Inflammatory macrophage treated with lipopolysaccharide for 4 hours (primary cell): ENCODE results near the gene TSPAN5.
A peak's percentile ranks its signal among the peaks of the same experiment; 100 is the strongest.

Source experiments
- DNase-seq: peaks from one replicate; pipeline ENCODE4 v3.0.0-alpha.2; 2020

The TSPAN5 gene

DNA sequence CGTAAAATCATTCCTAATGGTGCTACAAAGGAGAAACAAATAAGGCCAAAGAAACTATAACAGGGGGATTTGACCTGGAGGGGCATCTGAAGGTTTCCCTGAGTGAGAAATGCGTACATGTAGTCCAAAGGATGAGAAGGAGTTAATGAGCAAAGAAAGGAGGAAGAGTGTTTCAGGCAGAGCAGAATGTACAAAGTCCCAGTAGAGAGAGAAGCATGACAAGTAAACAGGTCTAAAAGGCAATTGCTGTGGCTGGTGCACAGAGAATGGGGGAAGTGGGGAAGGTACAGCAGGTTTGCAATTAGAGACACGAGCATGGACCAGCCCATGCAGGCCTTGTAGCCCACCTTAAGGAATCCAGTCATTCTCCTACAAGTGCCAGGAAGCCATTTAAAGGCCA lies 145.5 kb downstream of the TSPAN5 start:
- DNase-seq = no peak

DNA sequence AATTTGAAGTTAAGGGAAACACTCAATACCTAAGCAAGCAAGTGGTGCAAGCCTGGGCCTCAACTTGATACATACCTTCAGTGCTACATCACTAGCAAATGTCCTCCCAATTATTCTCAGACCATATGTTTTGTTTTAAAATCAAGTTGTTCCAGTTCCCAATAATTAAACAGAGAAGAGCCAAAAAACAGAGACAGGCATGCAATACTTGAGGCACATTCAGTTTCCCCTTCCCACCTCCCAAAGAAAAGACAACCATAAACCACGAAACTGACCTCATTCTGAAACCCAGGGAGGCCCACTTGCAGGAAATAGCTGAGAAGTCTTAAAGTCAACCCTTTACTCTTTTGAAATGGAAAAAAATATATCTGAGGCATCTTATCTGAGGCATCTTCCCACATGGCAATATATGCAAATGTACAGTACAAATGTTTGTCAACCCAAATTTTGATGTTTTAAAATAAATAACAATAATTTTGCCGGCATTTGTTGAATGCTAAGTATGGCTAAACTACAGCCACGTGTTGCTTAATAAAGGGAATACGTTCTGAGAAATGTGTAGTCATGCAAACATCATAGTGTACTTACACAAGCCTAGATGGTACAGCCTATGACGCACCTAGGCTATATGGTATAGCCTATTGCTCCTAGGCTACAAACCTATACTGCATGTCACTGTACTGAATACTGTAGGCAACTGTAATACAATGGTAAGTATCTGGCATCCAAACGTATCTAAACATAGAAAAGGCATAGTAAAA lies 147.5 kb downstream of the TSPAN5 start:
- peak; percentile 70 for DNase-seq

DNA sequence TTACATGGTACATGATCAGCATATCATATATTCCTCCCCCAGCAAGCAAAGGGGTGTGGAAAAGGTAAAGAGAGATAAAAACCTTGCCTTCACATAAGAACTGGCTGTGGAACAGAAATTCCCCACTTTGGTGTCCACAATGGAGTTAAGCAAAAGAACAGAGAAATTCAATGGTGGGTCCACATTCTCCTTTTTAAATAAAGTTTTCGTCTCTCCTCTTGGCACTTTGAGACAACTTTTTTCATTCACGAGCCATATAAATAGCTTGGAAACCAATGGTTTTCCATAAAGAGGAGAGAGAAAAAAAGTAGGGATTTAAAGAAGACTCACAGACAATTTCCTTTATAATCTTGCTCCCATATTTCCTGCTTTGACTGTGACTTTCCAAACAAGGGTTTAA lies 148.1 kb downstream of the TSPAN5 start:
- no peak for DNase-seq

DNA sequence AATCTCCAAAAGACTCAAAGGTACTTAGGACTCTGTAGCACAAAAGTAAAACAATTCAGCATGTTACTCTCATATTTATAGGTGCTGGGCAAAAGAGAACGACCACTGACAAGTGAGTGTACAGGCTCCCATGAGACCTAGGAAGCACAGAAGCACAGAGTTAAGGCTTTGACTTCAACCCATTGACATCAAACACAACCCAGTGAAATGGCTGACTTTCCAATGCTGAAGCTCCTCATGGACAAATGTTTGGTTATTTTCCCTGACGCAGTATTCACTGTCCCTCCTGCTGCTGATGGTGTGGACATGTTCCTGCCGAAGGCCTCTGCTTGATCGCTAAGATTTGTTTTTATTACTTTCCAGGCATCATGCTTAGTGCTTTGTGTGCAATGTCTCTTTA lies 148.7 kb downstream of the TSPAN5 start:
- no peak for DNase-seq

DNA sequence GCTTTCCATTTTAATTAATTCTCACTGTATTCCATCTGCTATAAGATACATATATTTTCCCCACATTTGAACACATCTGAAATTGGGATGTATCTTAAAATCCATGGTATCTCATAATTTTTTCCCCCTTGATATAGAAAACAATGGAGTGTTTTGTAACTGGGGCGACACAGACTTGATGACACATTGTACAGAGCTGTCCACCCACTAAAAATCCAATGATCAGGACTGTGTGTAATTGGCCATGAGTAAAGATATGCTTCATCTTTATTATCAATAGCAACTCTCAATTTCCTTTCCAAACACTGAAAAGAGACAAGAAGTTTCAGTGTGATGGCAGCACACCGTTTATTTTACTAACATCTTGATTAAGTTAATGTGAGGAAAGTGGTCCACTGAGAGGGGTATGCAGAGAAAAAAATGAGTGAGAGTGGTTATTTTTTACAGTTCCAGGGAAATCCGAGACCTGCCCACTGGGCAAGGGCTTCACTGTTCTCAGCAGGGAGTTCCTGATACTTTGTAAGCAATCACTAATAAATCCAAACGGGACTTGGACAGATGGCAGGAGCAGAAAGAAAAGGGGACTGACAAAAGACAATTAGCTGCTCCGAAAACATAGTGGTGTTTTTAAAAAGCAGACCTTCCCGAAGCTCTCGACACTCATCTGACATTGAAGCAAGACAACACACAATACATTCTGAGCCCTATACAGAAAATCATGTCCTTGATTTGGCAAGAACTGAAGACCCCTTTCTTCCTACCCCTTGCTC lies 149.4 kb downstream of the TSPAN5 start:
- no peak for DNase-seq

DNA sequence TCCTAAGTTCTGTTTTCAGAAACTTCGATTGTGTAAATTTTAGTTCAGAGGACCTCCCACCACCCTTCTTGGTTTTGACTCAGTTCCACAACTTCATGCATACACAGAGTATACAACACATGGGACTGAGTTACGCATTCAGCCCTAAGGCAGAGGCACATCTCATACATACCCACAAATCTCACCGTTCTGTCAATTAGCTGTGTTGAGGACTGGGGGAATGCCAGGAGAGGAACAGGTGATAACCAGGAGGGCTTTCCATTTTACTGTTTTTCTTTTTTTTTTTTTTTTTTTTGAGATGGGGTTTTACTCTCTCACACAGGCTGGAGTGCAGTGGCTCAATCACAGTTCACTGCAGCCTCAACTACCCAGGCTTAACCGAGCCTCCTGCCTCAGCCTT lies 150.2 kb downstream of the TSPAN5 start:
- DNase-seq = no peak

DNA sequence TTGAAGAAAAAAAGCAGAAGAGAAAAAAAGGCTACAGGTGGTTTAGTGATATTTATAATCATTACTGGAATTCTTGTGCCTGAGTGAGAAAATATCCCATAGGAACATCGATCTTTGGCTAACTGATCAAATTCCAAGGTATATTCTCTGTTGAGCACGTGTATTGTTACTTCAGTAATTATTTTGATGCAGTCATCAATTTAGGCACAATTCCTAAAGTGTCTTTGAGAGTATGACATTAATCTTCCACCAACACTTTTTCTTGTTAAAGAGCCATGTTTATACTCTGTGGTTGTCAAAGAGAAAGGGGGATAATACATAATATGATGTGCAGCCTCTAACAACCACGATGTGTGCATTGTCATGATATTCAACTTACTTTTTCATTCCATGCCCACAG lies 151.1 kb downstream of the TSPAN5 start:
- DNase-seq = no peak

DNA sequence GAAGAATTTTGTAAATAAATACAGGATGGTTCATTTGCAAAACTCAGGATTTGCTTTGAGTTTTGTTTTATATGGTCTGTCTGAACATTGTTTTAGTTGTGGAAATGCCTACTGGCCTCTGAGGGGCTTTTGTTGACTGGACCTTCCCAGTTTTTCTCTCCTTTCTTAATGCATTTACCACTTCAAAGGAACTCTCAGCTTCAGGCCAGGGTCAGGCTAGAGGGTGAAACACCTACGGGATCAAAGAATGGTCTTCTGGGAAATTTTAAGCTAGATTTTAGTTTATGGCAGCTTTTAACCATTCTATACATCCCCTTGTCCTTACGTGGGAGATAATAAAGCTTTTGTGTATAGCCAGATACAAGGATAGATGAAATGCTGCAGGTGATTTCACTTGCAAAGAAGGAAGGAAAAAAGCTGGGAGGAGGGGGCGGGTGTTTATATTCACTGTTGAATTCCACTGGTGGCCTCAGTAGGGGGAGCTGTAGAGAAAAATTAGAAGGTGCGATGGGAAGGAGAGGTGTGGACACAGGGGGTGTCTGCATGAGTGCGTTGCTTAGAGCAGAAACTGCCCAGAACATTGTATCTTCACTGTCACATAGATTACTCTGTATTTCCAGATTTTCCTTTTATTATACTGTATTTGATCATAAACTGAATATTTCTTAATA lies 151.8 kb downstream of the TSPAN5 start:
- DNase-seq = no peak

DNA sequence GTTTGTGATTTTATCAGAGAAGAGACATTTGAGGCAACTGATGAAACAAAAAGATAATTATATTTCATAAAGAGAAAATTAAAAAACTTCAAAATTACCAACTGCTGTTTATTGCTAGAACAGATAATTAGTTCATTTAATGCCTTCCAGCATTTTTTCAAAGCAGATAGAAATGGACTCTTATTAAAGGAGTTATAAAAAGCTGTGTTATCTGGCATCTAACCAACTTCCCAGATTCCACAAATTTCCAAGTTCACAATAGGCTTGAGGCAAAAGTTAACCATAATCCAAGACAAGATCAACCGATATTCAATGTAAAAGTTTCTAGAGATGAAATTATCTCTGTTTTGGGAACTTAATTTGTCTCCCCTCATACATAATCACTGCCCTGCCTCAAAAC lies 152.4 kb downstream of the TSPAN5 start:
- no peak for DNase-seq

DNA sequence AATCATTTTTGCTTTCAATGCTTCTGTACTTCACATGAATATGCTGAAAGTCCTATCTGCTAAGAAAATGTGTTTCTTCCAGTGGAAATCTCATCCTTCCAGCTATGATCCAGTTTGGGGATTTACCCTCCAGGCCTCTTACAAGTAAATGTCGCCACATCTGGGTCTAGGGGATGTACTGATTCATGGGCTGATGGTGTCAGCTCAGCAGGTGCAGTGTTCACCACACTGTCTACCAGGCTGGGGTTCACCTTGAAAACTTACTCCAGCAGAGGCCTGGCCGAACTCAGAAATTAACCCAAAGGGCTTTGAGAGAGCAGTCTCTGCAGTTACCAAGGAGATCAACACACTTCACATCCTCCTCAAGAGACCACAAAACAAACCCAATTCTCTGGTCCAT lies 154.3 kb downstream of the TSPAN5 start:
- DNase-seq = no peak

DNA sequence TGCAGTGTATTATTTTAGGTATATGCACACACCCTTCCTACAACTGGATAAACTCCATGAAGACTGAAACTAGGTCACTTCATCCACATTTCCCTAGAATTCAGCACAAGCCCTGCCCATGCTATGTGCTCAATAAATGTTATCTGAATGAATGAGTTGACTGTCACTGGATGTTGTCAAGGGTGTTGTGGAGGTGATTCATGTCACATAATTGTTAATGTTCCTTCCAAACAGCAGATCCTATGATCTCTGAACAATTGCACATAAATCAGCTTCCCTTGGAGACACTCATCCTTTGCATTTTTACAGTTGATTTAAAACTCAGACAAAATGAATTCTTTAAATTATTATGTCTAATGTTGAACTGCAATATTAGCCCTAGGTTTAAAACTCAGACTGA lies 154.7 kb downstream of the TSPAN5 start:
- DNase-seq = no peak

DNA sequence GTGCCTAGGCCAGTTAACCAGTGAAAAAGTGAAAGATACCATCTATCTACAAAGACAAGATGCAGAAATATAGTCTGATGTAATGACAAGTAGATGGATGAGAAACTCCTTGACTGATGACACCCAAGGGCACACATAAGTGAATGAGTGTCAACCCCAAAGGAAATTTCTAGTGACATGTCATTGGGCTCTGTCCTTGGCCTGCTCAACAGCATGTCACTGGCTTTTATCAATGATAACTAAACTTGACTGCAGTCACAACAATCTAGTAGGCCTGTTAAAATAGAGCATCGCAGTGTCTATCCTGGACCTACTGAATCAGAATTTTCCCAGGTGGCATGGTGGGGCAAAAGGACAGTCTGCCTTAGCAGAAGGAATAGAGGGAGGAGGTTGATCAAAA lies 155.8 kb downstream of the TSPAN5 start:
- DNase-seq = no peak

DNA sequence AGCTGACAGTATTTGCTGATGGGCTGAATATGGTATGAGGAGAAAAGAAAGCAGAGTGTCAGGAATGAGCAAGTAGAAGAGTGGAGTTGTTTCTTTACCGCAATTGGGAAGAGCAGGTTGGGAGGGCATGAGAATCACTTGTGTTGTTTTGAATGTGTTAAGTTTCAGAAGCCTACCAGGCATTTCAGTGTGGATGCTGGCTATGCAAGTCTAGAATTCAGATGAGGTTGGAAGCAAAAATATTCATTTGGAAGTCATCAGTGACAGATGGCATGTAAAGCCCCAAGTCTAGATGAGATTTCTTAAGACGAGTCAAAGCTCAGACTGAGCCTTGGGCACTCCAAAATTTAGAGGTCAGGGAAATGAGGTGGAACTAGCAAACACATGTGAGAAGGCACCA lies 156.4 kb downstream of the TSPAN5 start:
- no peak for DNase-seq

DNA sequence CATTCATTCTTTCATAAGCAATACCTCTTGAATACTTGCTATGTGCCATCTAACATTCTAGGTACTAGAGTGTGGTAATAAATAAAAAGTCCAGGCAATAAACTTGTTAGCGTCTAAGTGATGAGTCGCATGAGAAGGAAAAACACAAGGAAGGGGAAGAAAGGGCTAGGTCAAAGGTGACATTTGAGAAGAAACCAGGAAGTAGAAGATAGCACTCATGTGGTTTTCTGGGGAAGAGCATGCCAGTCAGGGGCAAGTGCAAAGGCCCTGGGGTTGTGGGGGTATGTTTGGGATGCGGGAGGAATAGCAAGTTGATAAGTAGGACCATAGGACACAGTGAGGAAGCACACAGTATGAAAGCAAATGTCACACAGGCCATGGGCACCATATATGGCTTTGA lies 157.0 kb downstream of the TSPAN5 start:
- DNase-seq = peak; percentile 40

DNA sequence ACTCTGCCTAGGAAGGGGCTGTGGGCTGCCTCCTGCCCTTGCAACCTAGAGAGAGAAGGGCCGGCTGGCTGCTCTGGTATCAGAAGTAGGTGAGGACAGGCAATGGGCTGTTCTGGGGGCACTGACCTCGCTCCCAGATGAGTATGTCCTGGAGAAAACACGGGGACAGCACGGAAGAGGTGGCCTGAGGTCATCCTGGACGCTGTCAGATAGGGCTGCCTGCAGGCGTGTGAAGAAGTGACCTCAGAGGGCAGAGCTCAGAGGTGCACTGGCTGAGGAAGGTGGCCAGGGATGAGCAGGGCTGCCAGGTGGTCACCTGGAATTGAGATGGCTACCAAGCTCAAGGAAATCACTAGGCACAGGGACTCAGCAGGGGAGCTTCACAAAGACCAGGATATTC lies 159.6 kb downstream of the TSPAN5 start:
- DNase-seq = no peak

DNA sequence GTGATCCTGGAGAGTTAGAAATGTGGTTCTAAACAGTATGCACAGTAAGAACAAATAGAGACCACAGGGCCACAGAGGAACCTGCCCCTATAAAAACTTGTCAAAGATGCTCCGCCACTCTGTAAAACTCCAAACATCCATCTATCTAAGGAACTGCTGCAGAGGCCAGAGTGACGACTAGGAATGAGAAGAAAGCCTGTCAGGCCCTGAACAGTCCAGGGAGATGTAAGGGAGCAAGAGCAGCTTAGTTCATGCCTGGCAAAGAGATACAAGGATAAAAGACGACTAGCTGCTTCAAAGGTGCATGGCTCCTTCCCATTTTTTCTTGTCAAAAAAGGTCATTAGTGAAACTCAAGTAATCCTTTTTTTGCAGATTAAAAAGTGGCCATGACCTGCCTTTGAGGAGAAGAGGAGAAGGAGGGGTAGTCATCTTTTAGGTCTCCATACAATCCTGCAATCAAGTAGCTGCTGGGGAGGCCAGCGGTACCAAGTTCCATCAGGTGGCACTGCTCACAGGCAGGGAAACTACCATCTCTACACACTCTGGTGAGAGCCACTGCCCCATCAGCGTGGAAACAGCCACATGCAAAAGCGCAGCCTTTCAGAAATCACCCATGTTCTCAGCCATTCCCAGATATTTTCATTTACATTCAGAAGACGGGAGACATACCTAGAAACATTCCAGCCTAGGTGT lies 162.1 kb downstream of the TSPAN5 start:
- DNase-seq = no peak

DNA sequence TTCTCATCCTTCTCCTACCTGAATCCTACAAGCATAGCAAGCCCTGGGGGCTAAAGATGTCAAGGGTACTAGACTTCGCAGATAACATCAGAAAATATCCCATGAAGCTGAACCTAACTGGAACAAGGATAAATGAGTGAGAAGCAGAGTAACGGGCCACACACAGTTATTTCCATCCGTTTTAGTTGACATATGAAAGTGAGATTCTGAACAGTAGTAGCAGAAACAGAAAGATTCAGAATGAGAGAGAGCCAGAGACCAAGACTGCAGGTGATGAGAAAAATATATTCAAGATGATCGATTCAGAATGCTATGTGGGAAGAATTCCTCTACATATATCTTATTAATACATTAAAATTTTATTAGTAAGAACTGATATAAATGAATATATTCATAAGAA lies 165.1 kb downstream of the TSPAN5 start:
- DNase-seq = no peak

DNA sequence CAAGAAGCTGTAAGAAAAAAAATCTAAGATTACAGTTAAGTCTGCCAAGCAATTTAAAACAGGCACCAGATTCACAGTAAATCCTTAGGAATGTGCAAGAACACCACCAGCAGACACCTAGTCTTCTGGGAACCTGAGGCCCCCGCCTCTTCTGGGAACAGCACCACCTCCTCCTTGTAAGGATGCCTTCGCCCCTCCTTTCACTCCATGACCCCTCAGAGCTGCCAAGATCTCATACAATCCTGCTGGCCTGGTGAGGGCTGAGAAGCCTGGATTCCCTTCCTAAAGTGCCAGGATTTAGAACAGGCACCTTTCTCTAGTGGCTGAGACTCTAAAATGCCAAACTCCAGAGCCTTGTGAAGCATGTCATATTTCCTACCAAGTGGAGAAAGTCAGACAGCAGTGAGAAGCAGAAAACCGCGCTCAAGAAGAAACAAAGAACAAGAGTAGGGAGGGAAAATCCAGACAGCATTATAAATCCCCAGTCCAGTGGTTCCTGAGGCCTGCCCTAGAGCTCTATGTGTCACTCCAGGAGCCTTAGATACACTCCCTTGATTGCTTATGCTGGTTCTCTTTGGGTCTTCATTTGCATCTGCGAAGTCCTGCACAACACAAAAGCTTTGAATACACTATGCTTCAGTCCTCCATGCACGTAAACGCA lies 166.4 kb downstream of the TSPAN5 start:
- no peak for DNase-seq

DNA sequence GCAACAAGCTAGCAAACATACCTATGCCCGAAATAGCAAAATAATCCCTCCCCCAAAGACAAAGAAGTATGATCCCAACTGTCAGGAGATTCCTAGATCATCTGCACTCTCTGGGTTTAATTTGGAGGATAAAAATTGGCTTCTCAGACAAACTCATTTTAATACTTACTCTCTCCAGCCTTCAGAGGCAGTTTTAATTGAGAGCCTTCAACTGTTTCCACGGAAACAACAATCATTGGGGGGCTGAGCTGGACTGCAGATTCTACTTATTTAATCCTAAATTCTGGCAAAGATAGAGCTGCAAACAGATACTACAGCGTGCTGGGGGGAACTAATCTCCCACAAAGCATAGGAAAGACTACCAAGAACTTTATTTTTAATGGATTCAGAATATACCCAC lies 168.2 kb downstream of the TSPAN5 start:
- DNase-seq = no peak

DNA sequence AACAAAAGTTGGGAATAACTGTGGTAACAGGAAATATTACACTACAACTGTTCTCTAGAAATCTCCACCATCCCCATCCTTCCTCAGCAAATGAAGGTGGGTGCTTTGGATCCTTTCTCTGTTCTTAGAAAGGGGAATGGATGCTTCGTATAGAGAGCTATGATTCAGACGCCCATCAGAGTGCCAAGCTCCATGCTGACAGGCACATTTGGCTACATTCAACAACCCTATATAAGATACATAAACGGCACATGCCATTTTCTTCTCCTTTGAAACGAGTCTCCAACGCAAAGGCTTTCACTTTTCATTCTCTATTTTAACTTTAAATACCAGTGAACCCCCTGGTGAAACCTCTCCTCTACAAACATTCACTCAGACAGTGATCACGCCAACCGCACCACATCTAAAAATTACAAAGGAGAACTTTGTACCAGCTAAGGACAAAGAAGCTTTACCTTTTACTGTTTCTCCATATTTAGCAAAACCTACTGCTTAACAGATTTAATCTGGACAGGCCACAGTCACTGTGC lies 172.5 kb downstream of the TSPAN5 start:
- DNase-seq = no peak

DNA sequence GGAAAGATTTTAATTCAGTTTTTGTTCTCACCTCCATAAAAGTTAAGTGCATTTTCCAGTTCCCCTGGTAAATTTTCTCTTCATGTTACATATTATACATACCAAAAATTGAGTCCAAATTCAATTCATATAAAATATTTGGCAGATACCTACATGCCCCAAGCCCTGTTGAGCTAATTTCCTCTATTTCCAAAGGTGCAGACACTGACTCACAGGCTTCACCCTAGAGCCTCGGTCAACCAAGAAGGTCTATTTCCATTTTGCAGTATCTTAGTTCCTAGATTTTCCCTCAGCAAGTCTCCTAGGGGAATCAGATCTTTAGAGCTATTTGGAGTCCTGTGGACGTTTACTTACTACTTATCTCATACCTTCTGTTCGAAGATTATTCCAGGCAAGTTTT lies 174.4 kb downstream of the TSPAN5 start:
- DNase-seq = no peak
